CD4-positive, alpha-beta T cell treated with Interleukin-15 for 1 hour (primary cell): ENCODE measurements around the gene PLPPR4.

ENCODE experiments used
- DNase-seq: peaks from one replicate; pipeline ENCODE4 v3.0.0-alpha.2; 2020

The PLPPR4 gene

GRCh38 chr1:99358770-99359169 lies 94.5 kb downstream of the PLPPR4 start:
- DNase-seq = no peak
